Tibial artery (tissue), 4 donors: ENCODE data around the gene MED10.

Experiments used
- DNase-seq, 2 donors: peaks; one replicate each; pipeline ENCODE4 v3.0.0-alpha.2; 2019
- H3K27ac ChIP-seq, 2 donors: fragments of 200-600 bp; sonication (generic) in 1 of 2; 1 replicate in 1 of 2; 2 replicates in 1 of 2; pipeline ENCODE4 v1.5.1; 2018 to 2019; ENCODE audit warnings: mild to moderate bottlenecking in 1 of 2
- H3K27me3 ChIP-seq, 2 donors: fragments of 200-600 bp; sonication (generic) in 1 of 2; one replicate each; pipeline versions ENCODE4 v1.5.1 to v1.6.0; 2016 to 2019
- H3K36me3 ChIP-seq, 3 donors: fragments of 200-600 bp; sonication (generic) in 2 of 3; one replicate each; pipeline ENCODE4 v1.5.1; 2016 to 2019; ENCODE audit warnings: mild to moderate bottlenecking in 2 of 3
- H3K4me1 ChIP-seq, 4 donors: fragments of 200-600 bp; sonication (generic) in 2 of 4; 1 replicate in 3 of 4; 2 replicates in 1 of 4; pipeline ENCODE4 v1.5.1; 2016 to 2019
- H3K4me3 ChIP-seq, 2 donors: fragments of 200-600 bp; sonication (generic) in 1 of 2; 1 replicate in 1 of 2; 2 replicates in 1 of 2; pipeline ENCODE4 v1.5.1; 2018 to 2019; ENCODE audit warnings: mild to moderate bottlenecking in 2 of 2
- H3K9me3 ChIP-seq, 3 donors: fragments of 200-600 bp; sonication (generic) in 1 of 3; one replicate each; pipeline ENCODE4 v1.5.1; 2016 to 2019
- CTCF ChIP-seq, 2 experiments: fragments of 200-600 bp in 1 of 2; fragments of 450-650 bp in 1 of 2; IDR thresholded peaks; one replicate each; pipeline ENCODE4 v1.5.1; 2017 to 2019; ENCODE audit warnings: antibody characterized with exemption in 2 of 2, mild to moderate bottlenecking in 1 of 2, moderate library complexity in 1 of 2
- intact Hi-C: fragments of 100-400 bp; cut with DNase I; formaldehyde crosslinking; loops from one replicate; pipeline ENCODE4 v1.15.0; 2023; ENCODE audit warnings: low total_unique reads

The MED10 gene

GRCh38 chr5:6395102-6395445 lies 16.7 kb upstream of the MED10 start:
- TF ChIP-seq CTCF (IDR thresholded peaks at IDR 0.05), result no peak
- H3K36me3 ChIP-seq, result no peaks in the 10 kb centered on the region
- DNase-seq, result no peak
- H3K9me3 ChIP-seq, result no peaks in the 10 kb centered on the region
- H3K27ac ChIP-seq, result no peak overlapping the region
- no peak overlapping the region for H3K4me3 ChIP-seq
- peaks cover 0 to 42% of the 10 kb centered on the region in 2 donors for H3K27me3 ChIP-seq
- intact Hi-C loops, result no loop called here
- no peaks in the 10 kb centered on the region for H3K4me1 ChIP-seq

GRCh38 chr5:6394429-6395101 lies 16.2 kb upstream of the MED10 start:
- no peak for DNase-seq
- Histone ChIP-seq H3K9me3 (no peaks in the 10 kb centered on the region), H3K36me3 (no peaks in the 10 kb centered on the region), H3K27me3 (peaks cover 0 to 43% of the 10 kb centered on the region in 2 donors), H3K4me3 (no peak overlapping the region), H3K27ac (no peak overlapping the region), H3K4me1 (no peaks in the 10 kb centered on the region)
- intact Hi-C loops, result no loop called here
- no peak for TF ChIP-seq CTCF (IDR thresholded peaks at IDR 0.05)

GRCh38 chr5:6393596-6394194 lies 15.3 kb upstream of the MED10 start:
- TF ChIP-seq CTCF (IDR thresholded peaks at IDR 0.05), result no peak
- no peak for DNase-seq
- Histone ChIP-seq H3K4me3 (no peak overlapping the region), H3K36me3 (no peaks in the 10 kb centered on the region), H3K27ac (no peak overlapping the region), H3K4me1 (no peaks in the 10 kb centered on the region), H3K27me3 (peaks cover 0 to 43% of the 10 kb centered on the region in 2 donors), H3K9me3 (no peaks in the 10 kb centered on the region)
- intact Hi-C loops, result no loop called here

- Histone ChIP-seq H3K27me3 (peaks cover 0 to 43% of the 10 kb centered on the region in 2 donors), H3K4me1 (no peaks in the 10 kb centered on the region), H3K36me3 (no peaks in the 10 kb centered on the region), H3K9me3 (no peaks in the 10 kb centered on the region), H3K27ac (no peak overlapping the region), H3K4me3 (no peak overlapping the region)
- no peak for DNase-seq
- intact Hi-C loops, result no loop called here
- no peak for TF ChIP-seq CTCF (IDR thresholded peaks at IDR 0.05)
These were observed 14.2 kb upstream of the MED10 start for GRCh38 chr5:6392561-6392960.

- no peaks in the 10 kb centered on the region for H3K36me3 ChIP-seq
- no peaks in the 10 kb centered on the region for H3K9me3 ChIP-seq
- no peaks in the 10 kb centered on the region for H3K4me1 ChIP-seq
- TF ChIP-seq CTCF (IDR thresholded peaks at IDR 0.05), result no peak
- no peak overlapping the region for H3K27ac ChIP-seq
- no peak overlapping the region for H3K4me3 ChIP-seq
- intact Hi-C loops, result no loop called here
- H3K27me3 ChIP-seq, result peaks cover 0 to 35% of the 10 kb centered on the region in 2 donors
- no peak for DNase-seq
These were observed 12.8 kb upstream of the MED10 start for GRCh38 chr5:6391151-6391550.
